AG08396 (cell line): ENCODE measurements around the gene PRR14L.

Source experiments
- DNase-seq: peaks from one replicate; pipeline ENCODE4 v3.0.0; 2012; ENCODE audit warnings: low spot score, mixed read lengths

The PRR14L gene

DNA sequence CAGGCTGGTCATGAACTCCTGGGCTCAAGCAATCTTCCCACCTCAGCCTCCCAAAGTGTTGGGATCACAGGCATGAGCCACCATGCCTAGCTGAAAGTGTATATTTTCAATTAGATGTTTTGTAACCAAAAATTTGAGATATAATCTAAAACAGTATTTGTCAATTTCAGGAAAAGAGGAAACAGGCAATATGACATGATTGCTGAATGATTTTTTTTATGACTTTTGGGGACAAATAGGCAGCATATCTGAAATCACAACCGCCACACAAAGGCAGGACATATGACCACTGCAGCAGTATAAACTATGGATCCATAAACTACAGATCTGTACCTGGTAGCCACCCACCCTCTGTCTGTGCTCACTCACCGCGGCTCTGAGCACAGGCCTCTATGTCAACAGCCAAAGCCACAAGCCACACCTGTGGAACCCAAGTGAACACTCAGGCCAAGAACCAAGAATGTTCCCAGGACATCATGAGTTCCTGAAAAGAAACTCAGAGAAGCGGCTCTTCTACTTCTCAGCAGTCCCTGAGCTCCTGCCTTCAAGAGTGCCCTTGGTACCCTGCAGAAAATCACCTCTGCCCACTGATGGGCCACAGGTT lies 110.4 kb downstream of the PRR14L start:
- no peak for DNase-seq

- no peak for DNase-seq
Observed at GRCh38 chr22:31637891-31638618, 111.9 kb downstream of the PRR14L start.

DNA sequence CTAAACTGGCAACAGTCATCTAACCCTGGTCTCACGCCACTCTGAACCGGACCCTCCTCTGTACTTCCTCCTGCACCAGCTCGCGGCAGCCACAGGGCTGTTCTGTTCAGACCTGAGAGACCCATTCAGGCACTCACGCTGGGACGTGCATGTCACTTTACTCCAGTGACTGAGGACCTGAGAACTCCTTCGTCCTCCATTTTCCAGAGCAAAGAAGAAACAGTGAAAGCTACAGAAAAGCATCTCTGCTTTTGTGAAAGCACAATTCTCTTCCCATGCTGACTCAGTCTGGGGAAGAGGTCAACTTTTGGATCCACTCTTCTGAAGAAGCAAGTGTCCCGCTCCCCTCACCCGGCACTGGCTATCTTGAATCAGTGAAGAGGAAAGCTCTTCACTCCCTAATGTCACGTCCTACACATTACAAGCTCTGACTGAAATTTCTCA lies 112.5 kb downstream of the PRR14L start:
- no peak for DNase-seq

DNA sequence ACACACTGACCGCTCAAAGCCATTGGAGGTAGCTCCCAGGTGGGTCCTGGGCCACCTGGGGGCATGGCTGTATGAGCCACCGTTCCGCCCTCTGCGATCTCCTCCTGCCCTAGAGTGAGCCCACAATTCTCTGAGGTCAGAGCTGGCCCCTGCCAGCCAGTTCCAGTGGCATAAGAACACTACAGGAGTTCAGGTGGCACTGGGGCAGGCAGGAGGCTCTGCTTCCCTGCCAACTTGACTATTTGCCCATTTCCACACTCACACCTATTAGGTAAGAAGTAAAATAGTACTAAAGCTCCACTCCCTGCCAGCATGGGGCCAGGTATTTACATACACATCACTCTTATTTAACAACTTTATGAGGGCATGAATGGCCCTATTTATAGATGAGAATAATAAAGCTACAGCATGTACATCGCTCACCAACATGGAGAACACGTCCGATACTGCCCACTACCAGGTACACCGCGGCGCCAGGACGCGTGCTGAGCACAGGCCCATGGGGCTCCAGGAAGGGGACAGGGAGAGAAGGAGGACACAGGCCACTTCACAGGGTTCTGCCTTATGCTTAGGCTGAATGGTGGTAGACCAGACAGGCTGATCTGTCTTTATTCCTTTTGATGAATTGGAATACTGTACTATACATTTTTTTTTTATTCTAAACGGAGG lies 114.2 kb downstream of the PRR14L start:
- DNase-seq: no peak

- peak; percentile 15 for DNase-seq
Observed at GRCh38 chr22:31631436-31631835, 118.5 kb downstream of the PRR14L start.
